ENCODE results near the gene LRRC17.

Gene LRRC17, protein sequence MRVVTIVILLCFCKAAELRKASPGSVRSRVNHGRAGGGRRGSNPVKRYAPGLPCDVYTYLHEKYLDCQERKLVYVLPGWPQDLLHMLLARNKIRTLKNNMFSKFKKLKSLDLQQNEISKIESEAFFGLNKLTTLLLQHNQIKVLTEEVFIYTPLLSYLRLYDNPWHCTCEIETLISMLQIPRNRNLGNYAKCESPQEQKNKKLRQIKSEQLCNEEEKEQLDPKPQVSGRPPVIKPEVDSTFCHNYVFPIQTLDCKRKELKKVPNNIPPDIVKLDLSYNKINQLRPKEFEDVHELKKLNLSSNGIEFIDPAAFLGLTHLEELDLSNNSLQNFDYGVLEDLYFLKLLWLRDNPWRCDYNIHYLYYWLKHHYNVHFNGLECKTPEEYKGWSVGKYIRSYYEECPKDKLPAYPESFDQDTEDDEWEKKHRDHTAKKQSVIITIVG

GRCh38 chr7:102912742-102913141, at the start of gene LRRC17:
Gene LRRC17, plus strand, starts transcription at chr7:102913000. Its CDS starts 20,914 bp downstream, at chr7:102933914.
- no peak for DNase-seq (ENCODE audit: low read depth)

- no peak for DNase-seq (ENCODE audit: low read depth)
These were observed 47.8 kb upstream of the LRRC17 start for GRCh38 chr7:102864958-102865357.

GRCh38 chr7:102866535-102867215, 46.1 kb upstream of the LRRC17 start:
- no peak for DNase-seq (ENCODE audit: low read depth)

DNA sequence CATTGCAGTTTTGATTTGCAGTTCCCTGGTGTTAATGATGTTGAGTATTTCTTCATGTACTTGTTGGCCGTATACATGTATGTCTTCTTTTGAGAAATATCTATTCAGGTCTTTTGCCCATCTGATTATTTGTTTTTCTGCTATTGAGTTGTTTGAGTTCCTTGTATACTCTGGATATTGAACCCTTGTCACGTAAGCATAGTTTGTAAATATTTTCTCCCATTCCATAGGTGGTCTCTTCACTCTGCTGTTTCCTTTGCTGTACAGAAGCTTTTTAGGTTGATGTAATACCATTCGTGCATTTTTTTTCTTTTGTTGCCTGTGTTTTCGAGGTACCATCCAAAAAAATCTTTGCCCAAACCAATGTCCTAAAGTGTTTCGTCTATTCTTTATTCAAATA, 43.6 kb upstream of the LRRC17 start:
- no peak for DNase-seq (ENCODE audit: low read depth)

GRCh38 chr7:102872460-102872859, 40.3 kb upstream of the LRRC17 start:
- no peak for DNase-seq (ENCODE audit: low read depth)

GRCh38 chr7:102873470-102874165, 39.2 kb upstream of the LRRC17 start:
- DNase-seq (ENCODE audit: low read depth), result no peak

- DNase-seq (ENCODE audit: low read depth), result no peak
These were observed 38.5 kb upstream of the LRRC17 start for GRCh38 chr7:102874166-102874829.

DNA sequence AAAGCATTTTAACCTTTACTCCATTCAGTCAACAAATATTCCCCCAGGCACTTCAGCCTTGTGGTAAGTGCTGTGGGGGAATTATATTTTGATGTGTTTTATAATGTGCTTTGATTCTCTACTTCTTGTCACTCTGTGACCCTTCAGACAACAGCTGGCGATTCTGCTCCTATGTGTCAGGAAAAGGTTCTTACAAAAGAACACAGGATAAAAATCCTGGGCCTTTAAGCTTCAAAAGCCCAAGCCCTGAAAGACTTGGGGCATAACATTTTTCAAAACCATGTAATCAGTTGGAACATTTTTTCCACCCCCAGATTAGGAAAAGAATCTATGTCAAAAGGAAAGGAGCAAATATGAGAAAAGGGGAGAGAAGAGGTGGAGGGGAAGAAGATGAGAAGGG, 37.8 kb upstream of the LRRC17 start:
- DNase-seq (ENCODE audit: low read depth), result no peak

- DNase-seq (ENCODE audit: low read depth), result no peak
These were observed 37.0 kb upstream of the LRRC17 start for GRCh38 chr7:102875700-102876295.

DNA sequence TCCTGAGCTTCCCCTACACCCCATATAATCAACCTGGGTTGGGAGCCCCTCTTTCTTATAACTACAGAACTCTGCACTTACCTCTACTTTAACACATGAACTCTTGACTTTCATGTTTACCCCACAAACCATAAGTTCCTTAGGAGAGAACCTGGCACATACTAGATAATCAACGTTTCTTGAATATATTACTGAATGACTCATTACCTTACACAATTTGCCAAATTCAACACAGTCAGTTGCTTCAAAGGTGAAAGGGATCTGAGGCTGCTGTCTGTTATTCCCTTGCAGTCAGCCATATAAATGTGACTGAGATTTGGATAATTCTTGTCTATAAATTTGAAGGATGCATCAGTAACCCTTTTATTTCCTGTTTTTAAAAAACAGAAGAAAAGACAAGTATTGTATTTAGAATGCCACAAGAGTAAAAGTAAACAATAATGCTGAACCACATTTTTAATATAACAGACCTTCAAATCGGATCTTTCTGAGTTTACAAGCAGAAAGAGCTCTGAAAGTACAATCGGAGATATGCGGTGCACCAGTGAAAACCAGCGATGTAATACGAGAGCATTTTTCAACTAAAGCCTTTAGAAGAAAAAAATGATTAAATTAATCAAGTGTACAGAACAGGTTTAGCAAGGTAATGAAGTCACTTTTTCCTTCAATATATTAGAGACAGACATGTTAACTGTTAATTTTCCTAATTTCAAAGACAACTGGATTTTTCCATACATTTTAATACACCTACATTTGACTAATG, 29.5 kb upstream of the LRRC17 start:
- no peak for DNase-seq (ENCODE audit: low read depth)

DNA sequence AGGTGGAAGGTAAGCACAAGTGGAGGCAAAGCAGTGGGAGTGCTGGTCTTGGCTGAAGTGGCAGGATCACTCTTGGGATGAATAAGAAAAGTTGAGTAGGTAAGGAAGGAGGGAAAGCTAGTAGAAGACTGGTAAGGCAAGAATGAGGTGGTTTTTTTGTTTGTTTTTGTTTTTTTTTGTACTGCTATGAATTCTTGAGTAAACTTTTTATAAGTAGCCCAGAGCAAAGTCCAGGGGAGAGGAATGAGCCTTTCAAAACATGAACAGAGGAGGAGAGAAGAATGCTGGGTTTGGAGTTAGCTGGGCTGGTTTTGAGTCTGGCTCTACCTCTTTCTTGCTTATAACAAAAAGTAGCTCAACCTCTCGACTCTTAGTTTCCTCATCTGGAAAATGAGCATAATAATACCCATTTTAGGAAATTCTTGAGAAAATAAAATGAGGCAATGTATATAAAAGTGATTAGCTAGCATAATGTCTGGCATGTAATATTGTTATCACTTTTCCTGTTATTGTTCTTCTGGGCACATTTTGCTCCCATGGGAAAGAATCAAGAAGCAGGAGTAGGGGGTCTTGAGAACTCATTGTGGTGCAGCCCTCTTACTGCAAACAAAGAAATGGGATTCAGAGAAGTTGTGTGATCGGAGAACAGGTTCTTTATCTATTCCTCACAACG, 24.1 kb upstream of the LRRC17 start:
- DNase-seq (ENCODE audit: low read depth), result no peak

GRCh38 chr7:102889851-102890250, 22.9 kb upstream of the LRRC17 start:
- DNase-seq (ENCODE audit: low read depth), result no peak

DNA sequence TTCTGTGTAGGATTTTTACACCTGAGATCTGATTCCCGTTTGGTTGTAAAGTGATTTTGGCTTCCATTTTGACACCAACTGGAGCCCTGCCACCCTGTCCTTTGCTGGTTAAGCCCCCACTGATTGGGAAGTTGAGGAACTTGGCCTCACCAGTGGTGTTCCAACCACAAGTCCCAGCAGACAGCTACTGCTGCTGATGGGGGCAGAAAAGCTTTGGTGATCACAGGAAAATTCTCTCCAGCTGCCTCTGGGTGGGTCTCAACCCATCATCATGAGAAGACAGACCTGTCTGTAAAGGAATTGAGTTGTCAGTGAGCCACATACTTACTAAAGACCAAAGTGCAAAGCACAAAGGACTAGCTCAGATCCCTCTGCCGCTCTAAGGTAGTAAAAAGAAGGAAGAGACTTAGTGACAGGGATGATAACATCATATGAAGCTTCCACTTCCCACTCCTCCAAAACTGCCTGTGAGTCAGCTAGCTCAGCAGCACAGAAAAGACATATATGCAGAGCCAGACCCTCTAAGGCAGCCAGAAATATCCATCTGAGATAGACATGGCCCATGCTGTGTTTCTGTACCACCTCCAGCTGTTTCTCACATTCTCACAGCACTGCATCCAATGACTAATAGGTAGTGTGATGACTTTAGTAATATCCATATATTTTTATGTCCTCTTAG, 22.4 kb upstream of the LRRC17 start:
- no peak for DNase-seq (ENCODE audit: low read depth)

- no peak for DNase-seq (ENCODE audit: low read depth)
These were observed 21.7 kb upstream of the LRRC17 start for GRCh38 chr7:102890971-102891692.

GRCh38 chr7:102891693-102892261, 21.0 kb upstream of the LRRC17 start:
- no peak for DNase-seq (ENCODE audit: low read depth)

DNA sequence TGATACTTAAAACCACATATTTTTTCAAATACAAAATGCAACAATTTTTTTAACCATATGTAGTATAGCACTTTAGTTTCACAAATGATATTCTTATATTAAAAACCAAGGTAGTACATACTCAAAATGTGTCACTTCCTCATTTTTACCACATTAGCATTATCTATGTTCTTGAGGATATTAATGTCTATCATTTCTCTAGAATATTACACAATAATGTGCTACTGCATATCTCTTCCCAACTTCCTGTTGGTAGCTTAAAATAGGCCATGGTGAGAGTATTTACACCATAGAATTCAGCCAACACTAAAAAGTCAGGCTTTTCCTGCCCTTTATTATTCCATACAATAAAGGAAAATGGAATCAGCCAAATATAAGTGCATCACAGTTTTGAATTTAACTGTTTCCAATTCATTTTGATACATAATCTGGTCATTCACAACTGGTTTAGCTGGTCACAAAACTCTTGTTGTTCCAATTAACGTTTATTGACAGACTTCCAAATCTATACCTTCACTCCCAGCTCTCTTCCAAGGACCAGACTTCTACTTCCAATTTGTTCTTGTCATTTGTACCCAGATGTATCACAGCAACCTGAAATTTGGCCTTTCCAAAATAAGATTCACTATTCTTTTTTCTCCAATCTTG, 20.0 kb upstream of the LRRC17 start:
- no peak for DNase-seq (ENCODE audit: low read depth)

GRCh38 chr7:102895602-102896001, 17.2 kb upstream of the LRRC17 start:
- no peak for DNase-seq (ENCODE audit: low read depth)

DNA sequence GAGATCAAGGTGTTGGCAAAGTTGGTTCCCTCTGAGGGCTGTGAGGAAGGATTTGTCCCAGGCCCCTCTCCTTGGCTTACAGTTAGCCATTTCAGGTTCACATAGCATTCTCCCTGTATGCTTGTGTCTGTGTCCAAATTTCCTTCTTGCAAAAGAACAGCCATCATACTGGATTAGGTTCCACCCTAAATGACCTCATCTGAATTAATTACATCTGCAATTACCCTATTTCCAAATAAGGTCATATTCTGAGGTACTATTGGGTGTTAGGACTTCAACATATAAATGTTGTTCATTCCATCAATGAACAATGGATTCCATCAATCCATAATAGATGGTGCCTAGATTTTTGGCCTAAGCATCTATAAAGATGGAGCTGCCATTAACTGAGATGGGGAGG, 16.2 kb upstream of the LRRC17 start:
- DNase-seq (ENCODE audit: low read depth), result no peak
